HG03565 (cell line): Measurements from ENCODE around the gene ENAM.
A peak's percentile ranks its signal among the peaks of the same experiment; 100 is the strongest.
"Not testable (repeated sequence)": the region's sequence is repeated elsewhere in the genome, so short reads cannot be mapped to it uniquely, and the experiment has no call there.

ENCODE experiments used
- ATAC-seq: cut with Tn5 transposase; IDR thresholded peaks from one replicate; pipeline ENCODE4 v1.9.1; 2021; ENCODE audit warnings: mild to moderate bottlenecking, moderate library complexity; ENCODE audit not compliant: unreplicated experiment

Gene ENAM

GRCh38 chr4:70674191-70674590 lies 45.6 kb downstream of the ENAM start:
- ATAC-seq = no peak

- ATAC-seq = no peak
These were observed 46.2 kb downstream of the ENAM start for GRCh38 chr4:70674731-70675130.

GRCh38 chr4:70676554-70677090 lies 48.1 kb downstream of the ENAM start:
- ATAC-seq = no peak

GRCh38 chr4:70678383-70678999 lies 49.9 kb downstream of the ENAM start:
- ATAC-seq = peak; percentile 83

- no peak for ATAC-seq
These were observed 52.4 kb downstream of the ENAM start for GRCh38 chr4:70680934-70681333.

GRCh38 chr4:70681704-70682103 lies 53.2 kb downstream of the ENAM start:
- peak; percentile 41 for ATAC-seq

- not testable (repeated sequence) for ATAC-seq
These were observed 53.6 kb downstream of the ENAM start for GRCh38 chr4:70682142-70682541.

GRCh38 chr4:70687392-70687791 lies 58.8 kb downstream of the ENAM start:
- no peak for ATAC-seq

- ATAC-seq = peak; percentile 91
These were observed 59.6 kb downstream of the ENAM start, which contains the start of gene UTP3 for GRCh38 chr4:70687821-70688794. Gene UTP3, plus strand, starts transcription at chr4:70688532. Its CDS starts 146 bp downstream, at chr4:70688678.

GRCh38 chr4:70688795-70689231 lies 60.3 kb downstream of the ENAM start:
- ATAC-seq = no peak

GRCh38 chr4:70691661-70692060 lies 63.1 kb downstream of the ENAM start:
- no peak for ATAC-seq

GRCh38 chr4:70694633-70695032 lies 66.1 kb downstream of the ENAM start:
- not testable (repeated sequence) for ATAC-seq
